ENCODE data around the gene SLC52A3. TPM values are rescaled to one million over a fixed set of nuclear protein-coding genes. Genes with fewer than 3 reads are reported as not detected.

The SLC52A3 gene
- total RNA-seq, 1 donor from 2014 or later, result under 0.01 TPM

- no peak for DNase-seq (ENCODE audit: low read depth in 2 of 2)
Observed at GRCh38 chr20:766906-767305, 1.4 kb downstream of the SLC52A3 start.

DNA sequence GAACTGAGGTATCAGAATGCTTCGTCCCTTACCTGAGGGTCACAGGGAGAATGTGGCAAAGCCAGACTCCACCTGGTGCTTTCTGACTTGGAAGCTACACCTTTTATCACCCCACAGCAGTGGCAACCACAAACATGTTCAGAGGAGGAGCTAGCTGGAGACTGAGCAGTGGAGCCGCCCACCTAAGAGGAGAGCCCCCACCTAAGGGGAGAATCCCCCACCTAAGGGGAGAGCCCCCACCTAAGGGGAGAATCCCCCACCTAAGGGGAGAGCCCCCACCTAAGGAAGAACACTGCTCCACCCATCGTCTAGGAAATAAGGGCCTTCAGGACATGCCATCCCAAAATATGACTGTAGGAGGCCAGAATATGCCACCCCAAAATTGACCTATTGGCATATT, 4.0 kb downstream of the SLC52A3 start:
- no peak for DNase-seq (ENCODE audit: low read depth in 2 of 2)

DNA sequence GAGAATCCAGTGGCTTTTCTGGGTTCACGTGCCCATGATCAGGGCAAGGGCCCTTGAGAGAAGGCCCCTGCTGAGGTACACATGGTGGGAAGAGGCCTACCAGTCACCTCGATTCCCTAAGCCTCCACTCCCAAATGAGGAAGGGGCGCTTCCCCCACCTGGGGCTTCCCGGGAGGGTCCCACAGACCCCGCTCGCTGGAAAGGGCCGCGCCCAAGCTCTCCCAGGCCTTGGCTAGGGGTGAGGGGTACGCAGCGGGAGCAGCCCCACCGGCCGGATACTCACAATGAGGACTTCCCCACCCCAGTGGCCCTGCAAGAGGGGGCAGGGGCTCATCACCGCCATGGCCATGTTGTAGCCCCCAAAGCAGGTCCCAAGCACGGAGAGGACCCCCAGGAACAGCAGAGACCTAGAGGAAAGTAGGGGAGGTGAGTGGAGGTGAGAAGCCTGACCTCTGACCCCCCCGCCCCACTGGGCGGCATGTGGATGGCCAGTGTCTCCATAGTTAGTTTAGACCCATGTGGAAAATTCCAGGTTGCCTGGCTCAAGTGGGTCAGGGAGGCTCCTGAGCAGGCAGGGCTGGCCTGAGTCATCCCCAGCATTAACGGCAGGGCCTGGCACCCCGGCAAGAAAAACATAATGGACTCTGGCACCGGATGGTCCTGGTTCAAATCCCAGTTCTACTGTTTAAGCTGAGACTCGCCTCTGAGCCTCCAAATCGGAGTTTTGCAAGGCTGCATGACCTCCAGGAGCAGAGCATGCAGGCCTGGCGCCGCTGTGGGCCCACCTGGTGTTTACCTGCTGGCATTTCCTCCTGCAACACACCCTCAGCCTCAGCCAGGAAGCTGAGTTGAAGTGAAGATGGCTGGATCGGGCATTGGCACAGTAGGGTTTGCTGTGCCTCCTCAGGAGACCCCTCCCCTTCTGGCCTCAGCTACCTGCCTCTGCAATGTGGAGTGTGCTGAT, 6.6 kb downstream of the SLC52A3 start:
- DNase-seq (ENCODE audit: low read depth in 2 of 2), result no peak

DNA sequence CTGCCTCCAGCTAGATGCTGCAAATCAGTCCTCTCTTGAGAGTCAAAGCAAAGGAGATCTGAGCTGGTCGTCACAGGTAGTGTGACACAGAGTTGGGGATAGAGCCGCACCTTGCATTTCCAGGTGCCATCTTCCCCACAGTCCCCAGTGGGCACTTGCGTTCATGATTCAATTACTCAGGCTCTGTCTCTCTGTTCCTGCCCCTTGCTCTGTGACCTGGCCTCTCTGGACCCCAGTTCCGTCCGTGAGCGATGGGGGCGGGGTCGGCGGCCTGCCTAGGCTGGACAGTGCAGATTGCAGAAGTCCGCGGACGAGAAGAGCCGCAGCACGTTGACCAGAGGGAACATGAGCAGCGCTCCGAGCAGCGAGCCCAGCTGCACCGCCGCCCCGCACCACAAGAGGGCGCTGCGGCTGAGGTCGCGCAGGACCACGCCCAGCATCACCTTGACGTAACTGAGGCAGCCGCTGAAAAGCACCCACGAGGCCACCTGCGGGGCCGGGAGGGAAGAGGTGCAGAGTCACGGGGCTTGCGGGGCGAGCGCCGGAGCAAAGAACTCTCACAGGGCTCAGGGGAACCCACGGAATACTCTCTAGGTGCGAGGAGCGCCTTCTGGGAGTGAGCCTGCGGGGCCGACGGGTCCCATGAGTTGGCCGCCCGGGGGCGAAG, 7.4 kb downstream of the SLC52A3 start:
- DNase-seq (ENCODE audit: low read depth in 2 of 2), result peak in 1 of 2 donors; percentile 28

DNA sequence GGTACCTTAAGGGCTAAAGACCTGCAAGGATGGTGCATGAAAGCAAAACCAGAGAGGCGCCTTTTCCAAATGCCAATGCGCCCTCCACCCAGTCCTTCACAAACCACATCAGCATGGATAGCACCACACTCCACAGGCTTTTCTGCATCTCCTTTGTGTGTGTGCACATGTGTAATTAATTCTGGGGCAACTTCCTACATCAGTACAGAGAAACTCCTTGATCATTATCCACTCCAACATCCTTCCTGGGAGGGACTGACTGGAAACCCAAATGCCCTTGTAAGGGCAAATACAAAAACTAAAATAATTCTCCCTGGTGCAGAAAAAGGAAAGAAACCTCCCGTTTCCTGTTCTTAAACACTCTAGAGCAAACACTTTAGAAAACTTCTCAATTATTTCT, 10.8 kb downstream of the SLC52A3 start:
- no peak for DNase-seq (ENCODE audit: low read depth in 2 of 2)

DNA sequence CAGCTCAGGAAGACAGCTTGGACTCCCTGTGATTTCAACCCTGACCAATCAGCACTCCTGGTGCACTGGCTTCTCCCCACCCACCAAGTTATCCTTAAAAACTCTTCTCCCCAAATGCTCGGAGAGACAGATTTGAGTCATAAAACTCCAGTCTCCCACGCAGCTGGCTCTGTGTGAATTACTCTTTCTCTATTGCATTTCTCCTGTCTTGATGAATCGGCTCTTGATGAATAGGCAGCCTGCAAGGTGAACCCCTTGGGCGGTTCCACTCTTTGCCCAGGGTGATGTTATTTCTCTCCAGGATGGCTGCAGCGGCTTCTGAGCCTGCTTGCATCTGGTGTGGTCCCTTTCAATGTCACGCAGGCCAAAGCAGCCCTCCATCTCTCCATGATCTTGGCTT, 12.4 kb downstream of the SLC52A3 start:
- DNase-seq (ENCODE audit: low read depth in 2 of 2), result no peak

GRCh38 chr20:754904-755303, 13.4 kb downstream of the SLC52A3 start:
- DNase-seq (ENCODE audit: low read depth in 2 of 2), result no peak

- DNase-seq (ENCODE audit: low read depth in 2 of 2), result no peak
Observed at GRCh38 chr20:753897-754635, 14.2 kb downstream of the SLC52A3 start.

- no peak for DNase-seq (ENCODE audit: low read depth in 2 of 2)
Observed at GRCh38 chr20:753136-753535, 15.2 kb downstream of the SLC52A3 start.

DNA sequence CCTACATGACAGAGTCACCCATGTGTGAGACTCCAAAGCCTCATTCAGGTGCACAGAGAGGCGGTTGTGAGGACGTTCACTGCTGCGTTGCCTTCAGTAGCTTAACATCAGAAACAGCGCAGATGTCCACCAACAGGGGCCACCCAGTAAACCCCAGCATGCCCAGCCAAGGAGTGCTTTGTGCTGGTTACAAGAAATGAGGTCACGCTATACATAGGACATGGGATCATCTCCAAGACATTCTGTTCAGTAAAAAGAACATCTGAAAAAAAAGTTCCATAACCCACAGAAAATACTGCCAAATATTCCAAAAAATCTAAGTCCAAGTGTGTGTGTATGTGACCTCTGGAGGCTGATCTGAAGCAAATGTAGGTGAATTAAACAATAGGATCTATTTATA, 16.0 kb downstream of the SLC52A3 start:
- DNase-seq (ENCODE audit: low read depth in 2 of 2), result no peak

GRCh38 chr20:751761-752160, 16.5 kb downstream of the SLC52A3 start:
- DNase-seq (ENCODE audit: low read depth in 2 of 2), result no peak

DNA sequence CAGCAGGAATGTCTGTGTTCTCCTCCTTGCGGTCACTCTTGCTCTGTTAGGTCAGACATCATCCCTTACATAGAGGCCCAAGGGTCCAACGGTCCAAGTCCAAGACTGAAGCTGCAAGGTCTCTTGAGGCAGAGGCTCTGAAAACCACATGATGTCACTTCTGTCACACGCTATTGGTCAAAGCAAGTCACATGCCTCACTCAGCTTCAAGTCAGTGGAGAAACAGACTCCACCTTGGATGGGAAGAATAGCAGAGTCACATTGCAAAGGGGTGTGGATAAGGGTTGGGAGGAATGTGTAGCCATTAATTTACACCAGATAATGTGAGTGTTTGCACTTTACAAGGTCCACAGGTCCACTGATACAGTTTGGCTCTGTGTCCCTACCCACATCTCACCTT, 17.5 kb downstream of the SLC52A3 start:
- no peak for DNase-seq (ENCODE audit: low read depth in 2 of 2)

GRCh38 chr20:745683-746301, 22.5 kb downstream of the SLC52A3 start:
- DNase-seq (ENCODE audit: low read depth in 2 of 2), result no peak

- DNase-seq (ENCODE audit: low read depth in 2 of 2), result no peak
Observed at GRCh38 chr20:742156-742555, 26.1 kb downstream of the SLC52A3 start.

GRCh38 chr20:741620-742019, 26.7 kb downstream of the SLC52A3 start:
- no peak for DNase-seq (ENCODE audit: low read depth in 2 of 2)

DNA sequence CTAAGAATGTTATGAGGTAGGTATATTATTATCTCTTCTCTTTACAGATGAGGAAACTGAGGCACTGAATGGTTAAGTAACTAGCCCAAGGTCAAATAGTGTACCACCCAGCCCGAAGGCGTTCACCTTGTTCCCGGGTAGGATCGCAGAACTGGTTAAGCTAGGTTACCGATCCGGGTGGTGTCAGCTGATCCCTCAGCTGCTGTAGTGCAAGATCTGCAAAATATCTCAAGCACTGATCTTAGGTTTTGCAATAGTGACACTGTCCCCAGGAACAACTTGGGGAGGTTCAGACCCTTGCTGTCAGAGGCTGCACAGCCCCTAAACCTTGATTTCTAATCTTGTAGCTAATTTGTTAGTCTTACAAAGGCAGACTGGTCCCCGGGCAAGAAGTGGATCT, 28.1 kb downstream of the SLC52A3 start:
- no peak for DNase-seq (ENCODE audit: low read depth in 2 of 2)

GRCh38 chr20:739736-740135, 28.6 kb downstream of the SLC52A3 start:
- DNase-seq (ENCODE audit: low read depth in 2 of 2), result no peak

- DNase-seq (ENCODE audit: low read depth in 2 of 2), result no peak
Observed at GRCh38 chr20:733861-734260, 34.4 kb downstream of the SLC52A3 start.

- DNase-seq (ENCODE audit: low read depth in 2 of 2), result no peak
Observed at GRCh38 chr20:732727-733126, 35.6 kb downstream of the SLC52A3 start.

GRCh38 chr20:731891-732560, 36.3 kb downstream of the SLC52A3 start:
- DNase-seq (ENCODE audit: low read depth in 2 of 2), result no peak

DNA sequence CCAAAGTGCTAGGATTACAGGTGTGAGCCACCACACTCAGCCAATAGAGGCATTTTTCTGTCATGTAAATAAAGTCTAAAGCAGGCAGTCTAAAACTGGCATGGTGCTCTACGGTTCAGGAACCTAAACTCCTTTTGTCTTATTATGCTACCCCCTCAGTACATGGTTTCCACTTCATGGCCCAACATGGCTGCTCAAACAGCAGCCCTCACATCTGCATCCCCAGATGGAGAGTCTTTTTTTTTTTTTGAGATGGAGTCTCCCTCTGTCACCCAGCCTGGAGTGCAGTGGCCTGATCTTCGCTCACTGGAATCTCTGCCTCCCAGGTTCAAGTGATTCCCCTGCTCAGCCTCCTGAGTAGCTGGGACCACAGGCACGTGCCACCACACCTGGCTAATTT, 38.3 kb downstream of the SLC52A3 start:
- DNase-seq (ENCODE audit: low read depth in 2 of 2), result no peak

All from dermis microvascular lymphatic vessel endothelial cell (primary cell).